Suprapubic skin (tissue), 4 donors: ENCODE results near the gene GOLGA6A.

Source experiments
- EP300 ChIP-seq: sonication (generic); formaldehyde crosslinking; IDR thresholded peaks from one replicate; pipeline ENCODE4 v1.6.1; 2017; ENCODE audit warnings: antibody characterized with exemption
- POLR2AphosphoS5 ChIP-seq, 3 donors: sonication (generic); formaldehyde crosslinking; IDR thresholded peaks; one replicate each; pipeline ENCODE4 v1.6.1; 2017; ENCODE audit warnings: antibody characterized with exemption in 3 of 3

- TF ChIP-seq POLR2AphosphoS5 (IDR thresholded peaks at IDR 0.05) (no peak), EP300 (no peak)
These were observed 39.5 kb downstream of the GOLGA6A start for GRCh38 chr15:74042603-74043424.
